Cardiac muscle cell (in vitro differentiated cells and primary cell): Measurements from ENCODE around the gene MYEOV. TPM values are rescaled to one million over a fixed set of nuclear protein-coding genes. Genes with fewer than 3 reads are reported as not detected.

ENCODE experiments used
- DNase-seq, 2 donors: peaks; one replicate each; pipeline versions ENCODE4 v3.0.0 to v3.0.0-alpha.2; 2010 to 2017; ENCODE audit warnings: low read depth in 1 of 2, low spot score in 1 of 2
- H3K27ac ChIP-seq: fragments of 200-600 bp; sonication (generic); 2 replicates; pipeline ENCODE4 v1.5.1; 2016
- H3K27me3 ChIP-seq: fragments of 200-600 bp; sonication (generic); 2 replicates; pipeline ENCODE4 v1.6.0; 2016; ENCODE audit warnings: control low read depth
- H3K36me3 ChIP-seq: fragments of 200-600 bp; sonication (generic); 2 replicates; pipeline ENCODE4 v1.5.1; 2016; ENCODE audit warnings: control low read depth
- H3K4me1 ChIP-seq: fragments of 200-600 bp; sonication (generic); 2 replicates; pipeline ENCODE4 v1.8.1; 2017; ENCODE audit warnings: low read depth, mild to moderate bottlenecking, mixed run types
- H3K4me3 ChIP-seq: fragments of 200-600 bp; sonication (generic); 2 replicates; pipeline ENCODE4 v1.5.1; 2016; ENCODE audit warnings: mild to moderate bottlenecking
- H3K9me3 ChIP-seq: fragments of 200-600 bp; sonication (generic); 2 replicates; pipeline ENCODE4 v1.5.1; 2017; ENCODE audit warnings: low read depth, mild to moderate bottlenecking, control low read depth
- CTCF ChIP-seq: IDR thresholded peaks from 2 replicates; pipeline ENCODE4 v1.5.1; 2012; ENCODE audit warnings: low read depth, mild to moderate bottlenecking, low read length
- polyA plus RNA-seq: library from polyadenylated mRNA; unstranded; fragments of >200 nt; fragmentation: Nextera tagmentation; extraction: Ambion mirVana; gene quantifications from 2 replicates; pipeline ENCODE4 v1.2.1, GENCODE V29; 2016
- total RNA-seq: library from RNA; depleted of rRNA; stranded (reverse); fragments of >200 nt; gene quantifications from 2 replicates; pipeline ENCODE4 v1.2.3, GENCODE V29; 2016

The MYEOV gene
- total and polyA plus RNA-seq, 2 experiments from 2014 or later: 0.51 TPM; not detected in 1

DNA sequence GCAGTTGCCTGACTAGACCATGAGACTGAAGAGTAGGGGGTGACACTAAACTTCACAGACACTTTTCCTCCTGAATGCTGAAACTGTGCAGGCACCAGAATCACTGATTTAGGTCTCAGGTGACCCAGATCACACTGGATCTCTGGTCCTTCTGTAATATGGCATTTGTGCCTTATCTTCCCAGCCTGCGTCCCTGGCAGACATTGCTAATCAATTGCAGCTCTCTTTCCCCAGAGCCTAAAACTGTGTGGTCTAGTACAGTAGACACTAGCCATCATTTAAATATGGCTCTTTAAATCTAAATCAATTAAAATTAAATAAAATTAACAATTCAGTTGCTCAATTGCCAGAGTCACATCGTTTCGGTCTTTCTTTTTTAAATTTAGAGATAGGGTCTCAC, 17.8 kb upstream of the MYEOV start:
- no peak for TF ChIP-seq CTCF
- Histone ChIP-seq H3K27me3 (no peaks in the 10 kb centered on the region), H3K9me3 (no peaks in the 10 kb centered on the region), H3K27ac (no peak overlapping the region), H3K4me3 (no peak overlapping the region), H3K4me1 (peaks cover 16% of the 10 kb centered on the region), H3K36me3 (no peaks in the 10 kb centered on the region)
- no peak for DNase-seq

DNA sequence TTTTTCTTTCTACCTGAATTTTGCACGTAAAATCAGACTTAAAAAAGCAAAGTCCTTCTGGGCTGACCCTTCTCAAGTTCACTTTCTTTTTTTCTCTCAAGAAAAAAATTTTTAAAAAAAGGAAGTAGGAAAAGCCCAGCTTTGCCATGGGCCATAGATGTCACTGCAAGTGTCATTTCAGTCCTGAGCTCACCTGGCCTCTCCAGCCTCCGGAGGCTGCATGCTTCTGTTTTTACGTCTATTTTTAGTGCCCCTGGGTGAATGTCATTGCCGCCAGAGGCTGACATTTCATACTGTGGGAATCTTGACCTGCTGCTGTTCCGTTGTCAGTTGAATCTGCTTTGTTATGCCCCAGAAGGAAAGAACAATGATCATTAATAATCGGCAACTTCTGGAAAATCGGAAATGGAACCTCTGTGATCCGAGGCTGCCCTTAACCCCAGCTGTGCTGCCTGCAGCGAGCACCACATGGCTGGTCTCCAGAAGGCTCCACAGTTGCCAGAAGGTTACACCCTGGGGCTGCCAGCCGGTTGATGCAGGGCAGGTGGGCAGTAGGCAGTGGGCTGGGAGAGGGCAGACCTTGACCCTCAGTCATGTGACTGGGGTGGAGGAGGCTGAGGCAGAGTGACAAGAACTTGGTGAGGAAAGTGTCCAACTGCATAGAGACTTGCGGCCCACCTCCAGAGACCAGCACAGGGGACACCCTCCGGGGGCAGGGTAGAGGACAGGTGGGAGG, 16.7 kb upstream of the MYEOV start:
- no peak overlapping the region for H3K4me3 ChIP-seq
- TF ChIP-seq CTCF: no peak

GRCh38 chr11:69278091-69278867, 15.7 kb upstream of the MYEOV start:
- Histone ChIP-seq H3K36me3 (no peaks in the 10 kb centered on the region), H3K27me3 (no peaks in the 10 kb centered on the region), H3K4me1 (peaks cover 16% of the 10 kb centered on the region), H3K9me3 (no peaks in the 10 kb centered on the region), H3K4me3 (no peak overlapping the region), H3K27ac (no peak overlapping the region)
- DNase-seq: peak in 1 of 2 donors; percentile 42
- no peak for TF ChIP-seq CTCF

More for the DNA sequence above, 16.7 kb upstream of the MYEOV start:
- no peaks in the 10 kb centered on the region for H3K9me3 ChIP-seq
- no peak overlapping the region for H3K27ac ChIP-seq
- H3K4me1 ChIP-seq: peaks cover 16% of the 10 kb centered on the region
- no peaks in the 10 kb centered on the region for H3K36me3 ChIP-seq
- H3K27me3 ChIP-seq: no peaks in the 10 kb centered on the region
- peak in 1 of 2 donors; percentile 47 for DNase-seq

GRCh38 chr11:69280451-69280850, 13.5 kb upstream of the MYEOV start:
- H3K9me3 ChIP-seq: no peaks in the 10 kb centered on the region
- H3K36me3 ChIP-seq: no peaks in the 10 kb centered on the region
- H3K27me3 ChIP-seq: no peaks in the 10 kb centered on the region
- TF ChIP-seq CTCF: no peak
- no peak overlapping the region for H3K27ac ChIP-seq
- DNase-seq: peak in 1 of 2 donors; percentile 56
- H3K4me1 ChIP-seq: peaks cover 16% of the 10 kb centered on the region
- no peak overlapping the region for H3K4me3 ChIP-seq

DNA sequence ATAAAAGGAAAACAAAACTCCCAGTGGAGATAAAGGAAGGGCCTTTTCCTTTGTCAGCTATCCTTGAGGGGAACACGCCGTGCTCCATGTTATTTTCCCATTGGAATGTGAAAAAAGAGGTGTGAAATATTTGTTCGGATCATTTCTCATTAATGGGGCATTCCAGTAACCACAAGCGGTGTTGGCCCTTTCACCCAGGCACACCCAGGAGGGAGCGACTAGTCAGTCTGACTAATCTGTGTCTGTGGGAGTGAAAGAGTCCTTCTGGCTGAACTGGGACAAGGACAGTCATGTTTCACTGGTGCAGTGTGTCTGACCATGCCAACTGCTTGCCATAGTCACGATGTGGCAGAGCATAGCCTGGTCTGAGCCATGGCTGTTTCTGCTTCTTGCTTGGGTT, 13.0 kb upstream of the MYEOV start:
- no peak for TF ChIP-seq CTCF
- Histone ChIP-seq H3K4me3 (no peak overlapping the region), H3K27me3 (no peaks in the 10 kb centered on the region), H3K9me3 (no peaks in the 10 kb centered on the region), H3K27ac (no peak overlapping the region), H3K36me3 (no peaks in the 10 kb centered on the region), H3K4me1 (peaks cover 16% of the 10 kb centered on the region)
- peak in 1 of 2 donors; percentile 81 for DNase-seq
